Activated CD8-positive, alpha-beta memory T cell treated with anti-CD3 and anti-CD28 coated beads for 36 hours (primary cell): ENCODE measurements around the gene SLC10A6. TPM values are rescaled to one million over a fixed set of nuclear protein-coding genes. Genes with fewer than 3 reads are reported as not detected.
"Not testable (repeated sequence)": the region's sequence is repeated elsewhere in the genome, so short reads cannot be mapped to it uniquely, and the experiment has no call there.

Experiments
- CTCF ChIA-PET: fragments of 350-600 bp; sonication (Branson Sonifier 250); formaldehyde crosslinking; loops from one replicate; lab custom pipeline; 2021; ENCODE audit warnings: antibody characterized with exemption; lab: Charles Lee
- POLR2A ChIA-PET: fragments of 350-600 bp; sonication (Branson Sonifier 250); formaldehyde crosslinking; loops from one replicate; lab custom pipeline; 2021; ENCODE audit warnings: antibody characterized with exemption; lab: Charles Lee
- total RNA-seq, 2 experiments: library from RNA; stranded (reverse); gene quantifications; one replicate each; pipeline ENCODE4 v1.2.3, GENCODE V29; 2021

The SLC10A6 gene, protein sequence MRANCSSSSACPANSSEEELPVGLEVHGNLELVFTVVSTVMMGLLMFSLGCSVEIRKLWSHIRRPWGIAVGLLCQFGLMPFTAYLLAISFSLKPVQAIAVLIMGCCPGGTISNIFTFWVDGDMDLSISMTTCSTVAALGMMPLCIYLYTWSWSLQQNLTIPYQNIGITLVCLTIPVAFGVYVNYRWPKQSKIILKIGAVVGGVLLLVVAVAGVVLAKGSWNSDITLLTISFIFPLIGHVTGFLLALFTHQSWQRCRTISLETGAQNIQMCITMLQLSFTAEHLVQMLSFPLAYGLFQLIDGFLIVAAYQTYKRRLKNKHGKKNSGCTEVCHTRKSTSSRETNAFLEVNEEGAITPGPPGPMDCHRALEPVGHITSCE
- total RNA-seq = not detected

DNA sequence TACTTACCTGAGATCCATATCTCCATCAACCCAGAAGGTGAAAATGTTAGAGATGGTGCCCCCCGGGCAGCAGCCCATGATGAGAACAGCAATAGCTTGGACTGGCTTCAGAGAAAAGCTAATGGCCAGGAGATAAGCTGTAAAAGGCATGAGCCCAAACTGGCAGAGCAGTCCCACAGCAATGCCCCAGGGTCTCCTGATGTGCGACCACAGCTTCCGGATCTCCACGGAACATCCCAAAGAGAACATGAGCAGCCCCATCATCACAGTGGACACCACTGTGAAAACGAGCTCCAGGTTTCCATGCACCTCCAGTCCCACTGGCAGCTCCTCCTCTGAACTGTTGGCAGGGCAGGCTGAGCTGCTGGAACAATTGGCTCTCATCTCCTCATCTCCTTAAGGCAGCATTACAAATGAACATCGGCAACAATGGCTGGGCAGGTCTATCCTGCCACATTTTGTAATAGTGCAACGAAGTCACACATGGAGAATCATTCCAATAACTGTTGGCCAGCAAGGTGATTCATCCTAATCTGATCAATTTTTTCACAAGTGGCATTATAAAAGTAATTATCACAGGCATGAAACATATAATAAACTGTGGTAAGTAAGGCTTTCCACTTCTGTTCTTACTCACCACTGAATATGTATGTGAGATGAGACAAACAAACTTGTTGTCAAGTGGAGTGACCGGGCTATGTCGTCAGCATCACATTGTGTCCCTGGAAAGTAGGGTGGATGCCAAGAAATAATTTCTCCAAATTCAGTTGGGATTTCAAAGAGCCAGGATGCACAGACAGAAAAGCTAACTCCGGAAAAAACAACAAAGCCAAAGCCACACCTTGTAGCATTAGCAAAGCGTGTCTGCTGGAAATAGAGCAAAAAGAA, at the start of gene SLC10A6:
Gene SLC10A6 (minus strand): TSS at position 653 of the 888 bp plus-strand sequence. CDS start 269 bp downstream, at position 384.
- ChIA-PET POLR2A (no interaction called here), CTCF (no interaction called here)

DNA sequence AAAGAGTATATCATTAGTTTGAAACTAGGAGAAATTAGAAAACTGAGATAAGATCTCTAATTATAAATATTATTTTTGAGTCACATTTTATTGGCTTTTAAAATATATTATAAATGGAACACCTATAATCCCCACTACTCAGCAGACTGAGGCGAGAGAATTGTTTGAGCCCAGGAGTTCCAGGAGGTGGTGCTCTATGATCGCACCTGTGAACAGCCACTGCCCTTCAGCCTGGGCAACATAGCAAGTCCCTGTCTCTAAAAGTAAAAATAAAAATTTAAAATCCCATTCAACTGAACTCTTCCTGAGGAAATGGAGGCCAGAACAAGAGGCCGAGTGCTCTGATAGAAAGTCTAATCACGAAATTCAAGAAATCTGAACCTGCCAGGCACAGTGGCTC, 49.4 kb upstream of the SLC10A6 start:
- ChIA-PET POLR2A (no interaction called here), CTCF (no interaction called here)

- CTCF ChIA-PET = no interaction called here
Measured at GRCh38 chr4:86896596-86896995, 47.4 kb upstream of the SLC10A6 start.

GRCh38 chr4:86895692-86896488, 46.7 kb upstream of the SLC10A6 start:
- CTCF ChIA-PET = interaction anchor here (1.2 to 1.4 kb wide), 2 partner anchors 15 to 400 kb away, joined by 4 to 9 read pairs; no protein-coding TSS in a partner anchor
- POLR2A ChIA-PET = no interaction called here

More at GRCh38 chr4:86896596-86896995, 47.4 kb upstream of the SLC10A6 start:
- POLR2A ChIA-PET = no interaction called here

- ChIA-PET CTCF (interaction anchor here (1.2 to 1.4 kb wide), 3 partner anchors 13 to 399 kb away, joined by 4 to 9 read pairs (median 5); no protein-coding TSS in a partner anchor), POLR2A (no interaction called here)
Measured at GRCh38 chr4:86894455-86894854, 45.3 kb upstream of the SLC10A6 start.

DNA sequence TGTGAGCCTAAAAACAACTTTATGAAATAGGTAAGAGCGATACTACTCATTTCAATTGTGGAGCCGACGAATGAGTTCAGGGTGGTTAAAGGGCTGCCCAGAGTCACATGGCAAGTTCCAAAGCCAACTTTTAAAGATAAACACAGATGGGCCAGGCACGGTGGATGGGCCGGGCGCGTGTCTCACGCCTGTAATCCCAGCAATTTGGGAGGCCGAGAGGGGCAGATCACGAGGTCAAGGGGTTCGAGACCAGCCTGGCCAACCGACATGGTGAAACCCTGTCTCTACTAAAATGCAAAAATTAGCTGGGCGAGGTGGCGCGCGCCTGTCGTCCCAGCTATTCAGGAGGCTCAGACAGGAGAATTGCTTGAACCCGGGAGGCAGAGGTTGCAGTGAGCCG, 44.0 kb upstream of the SLC10A6 start:
- ChIA-PET CTCF (interaction anchor here (1.8 kb wide), 1 partner anchor 394 kb away, joined by 5 read pairs; no protein-coding TSS in a partner anchor), POLR2A (no interaction called here)

DNA sequence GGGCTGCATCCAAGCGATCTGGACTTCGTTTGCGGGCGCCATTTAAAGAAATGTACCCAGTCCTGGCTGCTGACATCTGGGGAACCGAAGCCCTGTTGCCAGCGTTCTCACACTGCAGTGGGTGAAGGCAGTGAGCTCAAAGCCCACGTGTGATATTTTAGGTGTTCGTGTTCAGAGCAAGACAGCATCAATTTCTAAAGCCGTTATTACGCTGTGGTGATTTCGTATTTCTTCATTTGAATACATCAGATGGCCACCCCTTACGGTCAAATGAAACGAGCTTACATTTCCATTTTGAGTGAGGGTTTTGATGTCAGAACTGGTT, 43.4 kb upstream of the SLC10A6 start:
- ChIA-PET CTCF (interaction anchor here (1.8 kb wide), 1 partner anchor 394 kb away, joined by 5 read pairs; no protein-coding TSS in a partner anchor), POLR2A (no interaction called here)

GRCh38 chr4:86891762-86892635, 42.8 kb upstream of the SLC10A6 start, which contains the start of gene C4orf36:
C4orf36 (minus strand) TSS chr4:86892422; CDS start chr4:86891520, 902 bp downstream.
- POLR2A ChIA-PET = no interaction called here
- CTCF ChIA-PET = interaction anchor here (1.8 kb wide), 1 partner anchor 393 kb away, joined by 5 read pairs; no protein-coding TSS in a partner anchor

GRCh38 chr4:86890790-86891189, 41.6 kb upstream of the SLC10A6 start:
- POLR2A ChIA-PET = no interaction called here
- CTCF ChIA-PET = no interaction called here

- ChIA-PET CTCF (no interaction called here), POLR2A (no interaction called here)
Measured at GRCh38 chr4:86879641-86880040, 30.5 kb upstream of the SLC10A6 start.

GRCh38 chr4:86878640-86879039, 29.5 kb upstream of the SLC10A6 start:
- ChIA-PET POLR2A (no interaction called here), CTCF (no interaction called here)

GRCh38 chr4:86876894-86877685, 27.9 kb upstream of the SLC10A6 start:
- POLR2A ChIA-PET = no interaction called here
- CTCF ChIA-PET = no interaction called here

DNA sequence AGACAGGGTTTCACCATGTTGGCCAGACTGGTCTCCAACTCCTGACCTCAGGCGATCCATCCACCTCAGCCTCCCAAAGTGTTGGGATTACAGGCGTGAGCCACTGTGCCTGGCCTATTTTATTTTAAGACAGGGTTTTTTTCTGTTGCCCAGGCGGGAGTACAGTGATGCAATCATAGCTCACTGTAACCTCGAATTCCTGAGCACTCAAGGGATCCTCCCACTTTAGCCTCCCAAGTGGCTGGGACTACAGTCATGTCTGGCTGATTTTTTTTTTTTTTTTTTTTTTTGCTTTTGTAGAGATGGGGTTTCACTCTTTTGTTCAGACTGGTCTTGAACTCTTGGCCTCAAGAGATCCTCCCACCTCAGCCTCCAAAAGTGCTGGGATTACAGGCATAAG, 26.3 kb upstream of the SLC10A6 start:
- CTCF ChIA-PET, POLR2A ChIA-PET: not testable (repeated sequence)

DNA sequence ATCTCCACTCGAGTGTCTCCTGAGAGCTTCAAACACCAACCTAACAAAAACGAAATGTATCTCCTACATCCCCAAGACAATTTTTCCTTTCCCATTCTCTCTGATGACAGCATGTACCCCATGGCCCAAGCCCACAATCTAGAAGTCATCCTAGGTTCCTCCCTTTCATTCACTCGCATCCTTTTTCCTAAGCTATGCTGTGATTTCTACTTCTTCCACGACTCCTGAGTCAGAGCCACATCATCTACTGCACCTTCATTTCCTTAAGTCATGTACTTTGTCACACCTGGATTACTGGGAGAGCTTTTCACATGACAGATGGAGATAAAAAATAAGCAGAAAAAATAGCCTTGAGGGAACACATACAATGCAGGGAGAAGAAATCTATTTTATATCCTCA, 23.0 kb upstream of the SLC10A6 start:
- ChIA-PET POLR2A (no interaction called here), CTCF (no interaction called here)

DNA sequence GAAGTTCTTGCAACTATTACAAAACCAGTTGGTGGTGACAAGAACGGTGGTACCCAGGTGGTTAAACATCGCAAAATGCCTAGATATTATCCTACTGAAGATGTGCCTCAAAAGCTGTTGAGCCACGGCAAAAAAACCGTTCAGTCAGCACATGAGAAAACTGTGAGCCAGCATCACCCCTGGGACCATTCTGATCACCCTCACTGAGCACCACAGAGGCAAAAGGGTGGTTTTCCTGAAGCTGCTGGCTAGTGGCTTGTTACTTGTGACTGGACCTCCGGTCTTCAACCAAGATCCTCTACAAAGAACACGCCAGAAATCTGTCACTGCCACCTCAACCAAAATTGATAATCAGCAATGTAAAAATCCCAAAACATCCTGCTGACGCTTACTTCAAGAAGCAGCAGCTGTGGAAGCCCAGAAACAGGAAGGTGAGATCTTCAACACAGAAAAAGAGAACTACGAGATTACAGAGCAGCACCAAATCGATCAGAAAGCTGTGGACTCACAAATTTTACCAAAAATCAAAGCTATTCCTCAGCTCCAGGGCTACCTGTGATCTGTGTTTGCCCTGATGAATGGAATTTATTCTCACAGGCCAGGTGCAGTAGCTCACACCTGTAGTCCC, 21.4 kb upstream of the SLC10A6 start:
- ChIA-PET CTCF (no interaction called here), POLR2A (no interaction called here)

GRCh38 chr4:86857341-86858052, 8.3 kb upstream of the SLC10A6 start:
- POLR2A ChIA-PET = no interaction called here
- CTCF ChIA-PET = interaction anchor here (0.7 kb wide), 1 partner anchor 24 kb away, joined by 4 read pairs; no protein-coding TSS in a partner anchor
